Measurements from ENCODE around the gene CDH20.
"Not testable (repeated sequence)": the region's sequence is repeated elsewhere in the genome, so short reads cannot be mapped to it uniquely, and the experiment has no call there.

The CDH20 gene

DNA sequence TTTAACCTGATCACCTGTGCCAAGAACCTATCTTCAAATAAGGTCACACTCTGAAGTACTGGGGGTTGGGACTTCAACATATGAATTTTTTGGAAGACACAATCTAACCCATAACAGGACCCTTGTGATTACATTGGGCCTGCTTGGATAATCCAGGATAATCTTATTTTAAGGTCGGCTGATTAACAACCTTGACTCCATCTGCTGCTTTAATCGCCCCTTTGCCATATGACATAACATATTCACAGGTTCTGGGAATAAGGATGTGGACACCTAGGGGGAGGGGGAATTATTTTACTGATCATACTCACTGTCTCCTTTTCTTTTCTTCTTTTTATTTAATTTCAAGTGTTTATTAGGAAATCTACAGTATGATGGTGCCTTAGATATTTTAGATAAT is 34.8 kb downstream of the CDH20 start:
- Histone ChIP-seq H3K23ac (ENCODE audit: low read length in 2 of 2) (no peak overlapping the region), H3K9ac (ENCODE audit: low read length) (no peak overlapping the region), H3K36me3 (ENCODE audit: control insufficient read depth in 1 of 2, insufficient read depth in 2 of 2, low read depth in 1 of 2, low read length in 2 of 2) (no peaks in the 10 kb centered on the region), H4K8ac (ENCODE audit: low read length) (no peak overlapping the region), H2AK5ac (ENCODE audit: low read length, severe bottlenecking) (no peak overlapping the region), H3K4me2 (ENCODE audit: low read length, poor library complexity, severe bottlenecking) (no peak overlapping the region), H3K14ac (ENCODE audit: low read length in 2 of 2) (no peak overlapping the region), H3K18ac (ENCODE audit: low read depth in 1 of 2, low read length in 2 of 2) (no peak overlapping the region), H3K4me3 (ENCODE audit: insufficient read depth in 1 of 2, low read depth in 1 of 2, low read length in 2 of 2) (no peak overlapping the region), H3K79me1 (replicated peaks; ENCODE audit: low read length, poor library complexity, severe bottlenecking) (no peaks in the 10 kb centered on the region), H3K4me1 (ENCODE audit: control insufficient read depth, insufficient read depth, low read depth, low read length) (no peaks in the 10 kb centered on the region), H2BK12ac (ENCODE audit: low read length in 2 of 2) (no peak overlapping the region), H3K27me3 (ENCODE audit: control insufficient read depth in 1 of 2, insufficient read depth in 1 of 2, low read length in 2 of 2) (no peaks in the 10 kb centered on the region), H2BK15ac (ENCODE audit: low read depth, poor library complexity, severe bottlenecking) (no peak overlapping the region), H3K27ac (ENCODE audit: low read length, poor library complexity, severe bottlenecking) (no peak overlapping the region), H3K4ac (ENCODE audit: low read depth in 1 of 2, low read length in 2 of 2) (no peak overlapping the region), H2BK120ac (ENCODE audit: low read depth, low read length) (no peak overlapping the region), H2AFZ (ENCODE audit: low read depth, low read length) (no peak overlapping the region), H4K91ac (ENCODE audit: low read length) (no peak overlapping the region), H2BK5ac (ENCODE audit: low read depth, low read length, poor library complexity, severe bottlenecking) (no peak overlapping the region), H3K9me3 (ENCODE audit: control insufficient read depth, low read length) (no peaks in the 10 kb centered on the region)
- no CpG with 5 or more reads among the region's 2 CpGs for WGBS
- no peak for DNase-seq

- WGBS = 100% methylated on average over 1 of the region's 4 CpGs
- H2AFZ ChIP-seq (ENCODE audit: low read depth, low read length); H3K27me3 ChIP-seq (ENCODE audit: control insufficient read depth in 1 of 2, insufficient read depth in 1 of 2, low read length in 2 of 2): not testable (repeated sequence)
Measured at GRCh38 chr18:61369671-61370070, 36.4 kb downstream of the CDH20 start.

DNA sequence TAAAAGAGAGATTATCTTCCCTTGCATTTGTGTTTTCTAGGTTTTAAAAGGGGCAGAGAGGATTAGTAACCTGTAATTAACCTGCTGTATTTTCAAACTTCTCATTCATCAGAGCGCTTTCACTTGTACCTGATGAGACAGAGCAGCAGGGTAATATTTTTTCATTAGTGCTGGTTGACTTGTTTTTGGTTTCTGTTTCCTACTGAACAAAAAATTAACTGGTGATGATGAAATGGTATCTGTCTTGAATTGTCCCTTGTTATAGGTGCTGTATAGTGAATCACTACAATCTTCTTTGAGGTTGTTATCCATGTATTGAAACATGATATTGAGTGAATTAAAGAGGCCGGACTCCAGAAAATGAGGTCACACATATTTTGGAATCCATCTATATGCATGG is 37.9 kb downstream of the CDH20 start:
- Histone ChIP-seq H3K4me1 (ENCODE audit: control insufficient read depth, insufficient read depth, low read depth, low read length) (no peaks in the 10 kb centered on the region), H2AK5ac (ENCODE audit: low read length, severe bottlenecking) (no peak overlapping the region), H3K9me3 (ENCODE audit: control insufficient read depth, low read length) (no peaks in the 10 kb centered on the region), H3K27me3 (ENCODE audit: control insufficient read depth in 1 of 2, insufficient read depth in 1 of 2, low read length in 2 of 2) (no peaks in the 10 kb centered on the region), H4K8ac (ENCODE audit: low read length) (no peak overlapping the region), H2BK120ac (ENCODE audit: low read depth, low read length) (no peak overlapping the region), H3K4me3 (ENCODE audit: insufficient read depth in 1 of 2, low read depth in 1 of 2, low read length in 2 of 2) (no peak overlapping the region), H3K36me3 (ENCODE audit: control insufficient read depth in 1 of 2, insufficient read depth in 2 of 2, low read depth in 1 of 2, low read length in 2 of 2) (no peaks in the 10 kb centered on the region), H3K18ac (ENCODE audit: low read depth in 1 of 2, low read length in 2 of 2) (no peak overlapping the region), H2BK5ac (ENCODE audit: low read depth, low read length, poor library complexity, severe bottlenecking) (no peak overlapping the region), H3K9ac (ENCODE audit: low read length) (no peak overlapping the region), H2BK15ac (ENCODE audit: low read depth, poor library complexity, severe bottlenecking) (no peak overlapping the region), H3K23ac (ENCODE audit: low read length in 2 of 2) (no peak overlapping the region), H3K4ac (ENCODE audit: low read depth in 1 of 2, low read length in 2 of 2) (no peak overlapping the region), H2AFZ (ENCODE audit: low read depth, low read length) (no peak overlapping the region), H3K79me1 (replicated peaks; ENCODE audit: low read length, poor library complexity, severe bottlenecking) (no peaks in the 10 kb centered on the region), H3K27ac (ENCODE audit: low read length, poor library complexity, severe bottlenecking) (no peak overlapping the region), H3K4me2 (ENCODE audit: low read length, poor library complexity, severe bottlenecking) (no peak overlapping the region), H2BK12ac (ENCODE audit: low read length in 2 of 2) (no peak overlapping the region), H4K91ac (ENCODE audit: low read length) (no peak overlapping the region), H3K14ac (ENCODE audit: low read length in 2 of 2) (no peak overlapping the region)
- WGBS = 94% methylated on average over 1 of the region's 2 CpGs
- no peak for DNase-seq

More at GRCh38 chr18:61369671-61370070, 36.4 kb downstream of the CDH20 start:
- H2BK12ac ChIP-seq (ENCODE audit: low read length in 2 of 2); H3K4me3 ChIP-seq (ENCODE audit: insufficient read depth in 1 of 2, low read depth in 1 of 2, low read length in 2 of 2); H3K4me2 ChIP-seq (ENCODE audit: low read length, poor library complexity, severe bottlenecking); H2BK15ac ChIP-seq (ENCODE audit: low read depth, poor library complexity, severe bottlenecking); H3K9ac ChIP-seq (ENCODE audit: low read length); H3K23ac ChIP-seq (ENCODE audit: low read length in 2 of 2); DNase-seq; H2AK5ac ChIP-seq (ENCODE audit: low read length, severe bottlenecking); H3K18ac ChIP-seq (ENCODE audit: low read depth in 1 of 2, low read length in 2 of 2); H3K79me1 ChIP-seq (replicated peaks; ENCODE audit: low read length, poor library complexity, severe bottlenecking); H4K8ac ChIP-seq (ENCODE audit: low read length); H3K4ac ChIP-seq (ENCODE audit: low read depth in 1 of 2, low read length in 2 of 2); H3K27ac ChIP-seq (ENCODE audit: low read length, poor library complexity, severe bottlenecking); H4K91ac ChIP-seq (ENCODE audit: low read length); H2BK120ac ChIP-seq (ENCODE audit: low read depth, low read length); H2BK5ac ChIP-seq (ENCODE audit: low read depth, low read length, poor library complexity, severe bottlenecking); H3K9me3 ChIP-seq (ENCODE audit: control insufficient read depth, low read length); H3K4me1 ChIP-seq (ENCODE audit: control insufficient read depth, insufficient read depth, low read depth, low read length); H3K36me3 ChIP-seq (ENCODE audit: control insufficient read depth in 1 of 2, insufficient read depth in 2 of 2, low read depth in 1 of 2, low read length in 2 of 2); H3K14ac ChIP-seq (ENCODE audit: low read length in 2 of 2): not testable (repeated sequence)

GRCh38 chr18:61379827-61380226 is 46.6 kb downstream of the CDH20 start:
- no peak overlapping the region for H3K4me2 ChIP-seq (ENCODE audit: low read length, poor library complexity, severe bottlenecking)
- no peak overlapping the region for H2AFZ ChIP-seq (ENCODE audit: low read depth, low read length)
- no peak overlapping the region for H2AK5ac ChIP-seq (ENCODE audit: low read length, severe bottlenecking)
- H4K8ac ChIP-seq (ENCODE audit: low read length) = no peak overlapping the region
- H3K4me1 ChIP-seq (ENCODE audit: control insufficient read depth, insufficient read depth, low read depth, low read length) = no peaks in the 10 kb centered on the region
- no peaks in the 10 kb centered on the region for H3K36me3 ChIP-seq (ENCODE audit: control insufficient read depth in 1 of 2, insufficient read depth in 2 of 2, low read depth in 1 of 2, low read length in 2 of 2)
- H2BK15ac ChIP-seq (ENCODE audit: low read depth, poor library complexity, severe bottlenecking) = no peak overlapping the region
- H3K23ac ChIP-seq (ENCODE audit: low read length in 2 of 2) = no peak overlapping the region
- 38% methylated on average over 4 of the region's 4 CpGs for WGBS
- no peak overlapping the region for H3K4me3 ChIP-seq (ENCODE audit: insufficient read depth in 1 of 2, low read depth in 1 of 2, low read length in 2 of 2)
- H2BK12ac ChIP-seq (ENCODE audit: low read length in 2 of 2) = no peak overlapping the region
- no peak overlapping the region for H2BK120ac ChIP-seq (ENCODE audit: low read depth, low read length)
- no peak for DNase-seq
- no peak overlapping the region for H3K27ac ChIP-seq (ENCODE audit: low read length, poor library complexity, severe bottlenecking)
- H3K9ac ChIP-seq (ENCODE audit: low read length) = no peak overlapping the region
- H2BK5ac ChIP-seq (ENCODE audit: low read depth, low read length, poor library complexity, severe bottlenecking) = no peak overlapping the region
- H3K9me3 ChIP-seq (ENCODE audit: control insufficient read depth, low read length) = no peaks in the 10 kb centered on the region
- H3K79me1 ChIP-seq (replicated peaks; ENCODE audit: low read length, poor library complexity, severe bottlenecking) = no peaks in the 10 kb centered on the region
- H3K27me3 ChIP-seq (ENCODE audit: control insufficient read depth in 1 of 2, insufficient read depth in 1 of 2, low read length in 2 of 2) = no peaks in the 10 kb centered on the region
- no peak overlapping the region for H4K91ac ChIP-seq (ENCODE audit: low read length)
- no peak overlapping the region for H3K14ac ChIP-seq (ENCODE audit: low read length in 2 of 2)
- H3K18ac ChIP-seq (ENCODE audit: low read depth in 1 of 2, low read length in 2 of 2) = no peak overlapping the region
- H3K4ac ChIP-seq (ENCODE audit: low read depth in 1 of 2, low read length in 2 of 2) = no peak overlapping the region

Data from mesenchymal stem cell (in vitro differentiated cells and primary cell).